Measurements from ENCODE around the gene CORO6. TPM values are rescaled to one million over a fixed set of nuclear protein-coding genes. Genes with fewer than 3 reads are reported as not detected.

Gene CORO6
- total and polyA plus RNA-seq, 10 of the 15 experiments (the other 5 are each of a cell fraction or from before 2014, with no cell fraction given), result 0.26 to 5.0 (median 1.7) TPM; not detected in 1

DNA sequence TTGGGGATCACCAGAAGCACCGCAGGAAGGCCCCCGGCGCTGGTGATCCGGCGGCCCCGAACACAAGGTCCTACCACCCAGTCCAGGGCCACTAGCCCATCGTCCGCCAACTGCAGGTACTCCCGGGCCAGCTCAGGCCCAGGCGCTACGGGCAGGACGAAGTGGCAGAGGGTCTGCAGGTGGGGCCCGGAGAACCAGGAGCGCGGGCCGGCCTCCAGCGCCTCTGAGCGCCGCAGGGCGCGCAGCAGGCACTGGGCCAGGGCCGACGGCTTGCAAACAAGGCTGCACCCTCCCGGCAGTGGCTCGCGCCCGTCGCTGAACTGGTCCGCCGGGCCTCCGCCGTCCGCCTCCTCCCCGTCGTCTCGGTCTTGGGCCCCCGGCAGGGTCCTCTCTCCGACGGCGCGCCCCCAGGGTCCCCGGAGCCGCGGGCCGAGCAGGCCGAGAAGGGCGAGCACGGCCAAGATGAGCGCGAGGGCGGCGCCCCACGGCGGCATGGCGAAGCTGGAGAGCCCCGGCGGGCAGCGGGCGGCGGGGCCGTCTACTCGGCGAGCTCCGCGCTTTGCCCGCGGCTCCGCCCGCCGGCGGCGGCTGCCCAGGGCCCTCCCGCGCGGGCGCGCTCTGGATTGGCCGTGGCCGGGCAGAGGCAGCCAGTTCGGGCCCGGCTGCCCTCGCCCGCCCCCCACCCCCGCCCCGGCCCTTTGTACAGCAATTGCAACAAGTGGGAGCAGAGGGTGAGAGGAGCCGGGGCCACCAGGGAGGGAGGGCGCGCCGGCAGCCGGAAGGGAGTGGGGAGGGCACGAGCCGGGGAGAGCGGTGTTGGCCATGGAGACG, 56.0 kb downstream of the CORO6 start, which contains the start of gene ABHD15 (continued):
- TF ChIP-seq SMARCA5 (IDR thresholded peaks at IDR 0.05), result peak; percentile 25; the same call in 1 of the 2 replicates
- TF ChIP-seq ZBED1 (IDR thresholded peaks at IDR 0.05; ENCODE audit: borderline replicate concordance), result no peak
- TF ChIP-seq, protein P1, sequence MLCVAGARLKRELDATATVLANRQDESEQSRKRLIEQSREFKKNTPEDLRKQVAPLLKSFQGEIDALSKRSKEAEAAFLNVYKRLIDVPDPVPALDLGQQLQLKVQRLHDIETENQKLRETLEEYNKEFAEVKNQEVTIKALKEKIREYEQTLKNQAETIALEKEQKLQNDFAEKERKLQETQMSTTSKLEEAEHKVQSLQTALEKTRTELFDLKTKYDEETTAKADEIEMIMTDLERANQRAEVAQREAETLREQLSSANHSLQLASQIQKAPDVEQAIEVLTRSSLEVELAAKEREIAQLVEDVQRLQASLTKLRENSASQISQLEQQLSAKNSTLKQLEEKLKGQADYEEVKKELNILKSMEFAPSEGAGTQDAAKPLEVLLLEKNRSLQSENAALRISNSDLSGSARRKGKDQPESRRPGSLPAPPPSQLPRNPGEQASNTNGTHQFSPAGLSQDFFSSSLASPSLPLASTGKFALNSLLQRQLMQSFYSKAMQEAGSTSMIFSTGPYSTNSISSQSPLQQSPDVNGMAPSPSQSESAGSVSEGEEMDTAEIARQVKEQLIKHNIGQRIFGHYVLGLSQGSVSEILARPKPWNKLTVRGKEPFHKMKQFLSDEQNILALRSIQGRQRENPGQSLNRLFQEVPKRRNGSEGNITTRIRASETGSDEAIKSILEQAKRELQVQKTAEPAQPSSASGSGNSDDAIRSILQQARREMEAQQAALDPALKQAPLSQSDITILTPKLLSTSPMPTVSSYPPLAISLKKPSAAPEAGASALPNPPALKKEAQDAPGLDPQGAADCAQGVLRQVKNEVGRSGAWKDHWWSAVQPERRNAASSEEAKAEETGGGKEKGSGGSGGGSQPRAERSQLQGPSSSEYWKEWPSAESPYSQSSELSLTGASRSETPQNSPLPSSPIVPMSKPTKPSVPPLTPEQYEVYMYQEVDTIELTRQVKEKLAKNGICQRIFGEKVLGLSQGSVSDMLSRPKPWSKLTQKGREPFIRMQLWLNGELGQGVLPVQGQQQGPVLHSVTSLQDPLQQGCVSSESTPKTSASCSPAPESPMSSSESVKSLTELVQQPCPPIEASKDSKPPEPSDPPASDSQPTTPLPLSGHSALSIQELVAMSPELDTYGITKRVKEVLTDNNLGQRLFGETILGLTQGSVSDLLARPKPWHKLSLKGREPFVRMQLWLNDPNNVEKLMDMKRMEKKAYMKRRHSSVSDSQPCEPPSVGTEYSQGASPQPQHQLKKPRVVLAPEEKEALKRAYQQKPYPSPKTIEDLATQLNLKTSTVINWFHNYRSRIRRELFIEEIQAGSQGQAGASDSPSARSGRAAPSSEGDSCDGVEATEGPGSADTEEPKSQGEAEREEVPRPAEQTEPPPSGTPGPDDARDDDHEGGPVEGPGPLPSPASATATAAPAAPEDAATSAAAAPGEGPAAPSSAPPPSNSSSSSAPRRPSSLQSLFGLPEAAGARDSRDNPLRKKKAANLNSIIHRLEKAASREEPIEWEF (IDR thresholded peaks at IDR 0.05; ENCODE audit: insufficient replicate concordance, low read depth, low read length), result no peak
- TF ChIP-seq, protein P2, sequence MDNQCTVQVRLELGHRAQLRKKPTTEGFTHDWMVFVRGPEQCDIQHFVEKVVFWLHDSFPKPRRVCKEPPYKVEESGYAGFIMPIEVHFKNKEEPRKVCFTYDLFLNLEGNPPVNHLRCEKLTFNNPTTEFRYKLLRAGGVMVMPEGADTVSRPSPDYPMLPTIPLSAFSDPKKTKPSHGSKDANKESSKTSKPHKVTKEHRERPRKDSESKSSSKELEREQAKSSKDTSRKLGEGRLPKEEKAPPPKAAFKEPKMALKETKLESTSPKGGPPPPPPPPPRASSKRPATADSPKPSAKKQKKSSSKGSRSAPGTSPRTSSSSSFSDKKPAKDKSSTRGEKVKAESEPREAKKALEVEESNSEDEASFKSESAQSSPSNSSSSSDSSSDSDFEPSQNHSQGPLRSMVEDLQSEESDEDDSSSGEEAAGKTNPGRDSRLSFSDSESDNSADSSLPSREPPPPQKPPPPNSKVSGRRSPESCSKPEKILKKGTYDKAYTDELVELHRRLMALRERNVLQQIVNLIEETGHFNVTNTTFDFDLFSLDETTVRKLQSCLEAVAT (IDR thresholded peaks at IDR 0.05), result no peak
- TF ChIP-seq HCFC1 (IDR thresholded peaks at IDR 0.05; ENCODE audit: low read length), result no peak
- no peak for TF ChIP-seq ESRRA (IDR thresholded peaks at IDR 0.05; ENCODE audit: low read length)
- no peak for TF ChIP-seq JUNB (IDR thresholded peaks at IDR 0.05)
- TF ChIP-seq POLR2AphosphoS2 (IDR thresholded peaks at IDR 0.05; ENCODE audit: low read depth, low read length), result no peak
- no peak for TF ChIP-seq KDM1A (IDR thresholded peaks at IDR 0.05; ENCODE audit: borderline replicate concordance)
- TF ChIP-seq CHD2 (IDR thresholded peaks at IDR 0.05; ENCODE audit: borderline replicate concordance, low read depth, low read length), result no peak
- no peak for TF ChIP-seq POLR2AphosphoS5 (IDR thresholded peaks at IDR 0.05; ENCODE audit: low read length)
- no peak for TF ChIP-seq SPI1 (IDR thresholded peaks at IDR 0.05; ENCODE audit: borderline replicate concordance, insufficient read depth, low read depth, low read length)
- no peak for TF ChIP-seq BCL11A (IDR thresholded peaks at IDR 0.05; ENCODE audit: low read depth, low read length)
- TF ChIP-seq MEF2A (IDR thresholded peaks at IDR 0.05; ENCODE audit: insufficient read depth, low read depth, low read length), result no peak
- TF ChIP-seq SREBF2 (IDR thresholded peaks at IDR 0.05; ENCODE audit: low read length), result no peak
- no peak for TF ChIP-seq CREB1 (IDR thresholded peaks at IDR 0.05; ENCODE audit: low read depth)
- TF ChIP-seq NR2C2 (IDR thresholded peaks at IDR 0.05; ENCODE audit: borderline replicate concordance, control insufficient read depth, insufficient read length, low read depth), result no peak
- TF ChIP-seq, protein P3, sequence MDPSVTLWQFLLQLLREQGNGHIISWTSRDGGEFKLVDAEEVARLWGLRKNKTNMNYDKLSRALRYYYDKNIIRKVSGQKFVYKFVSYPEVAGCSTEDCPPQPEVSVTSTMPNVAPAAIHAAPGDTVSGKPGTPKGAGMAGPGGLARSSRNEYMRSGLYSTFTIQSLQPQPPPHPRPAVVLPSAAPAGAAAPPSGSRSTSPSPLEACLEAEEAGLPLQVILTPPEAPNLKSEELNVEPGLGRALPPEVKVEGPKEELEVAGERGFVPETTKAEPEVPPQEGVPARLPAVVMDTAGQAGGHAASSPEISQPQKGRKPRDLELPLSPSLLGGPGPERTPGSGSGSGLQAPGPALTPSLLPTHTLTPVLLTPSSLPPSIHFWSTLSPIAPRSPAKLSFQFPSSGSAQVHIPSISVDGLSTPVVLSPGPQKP (IDR thresholded peaks at IDR 0.05; ENCODE audit: low read depth, low read length), result no peak
- TF ChIP-seq, protein P4, sequence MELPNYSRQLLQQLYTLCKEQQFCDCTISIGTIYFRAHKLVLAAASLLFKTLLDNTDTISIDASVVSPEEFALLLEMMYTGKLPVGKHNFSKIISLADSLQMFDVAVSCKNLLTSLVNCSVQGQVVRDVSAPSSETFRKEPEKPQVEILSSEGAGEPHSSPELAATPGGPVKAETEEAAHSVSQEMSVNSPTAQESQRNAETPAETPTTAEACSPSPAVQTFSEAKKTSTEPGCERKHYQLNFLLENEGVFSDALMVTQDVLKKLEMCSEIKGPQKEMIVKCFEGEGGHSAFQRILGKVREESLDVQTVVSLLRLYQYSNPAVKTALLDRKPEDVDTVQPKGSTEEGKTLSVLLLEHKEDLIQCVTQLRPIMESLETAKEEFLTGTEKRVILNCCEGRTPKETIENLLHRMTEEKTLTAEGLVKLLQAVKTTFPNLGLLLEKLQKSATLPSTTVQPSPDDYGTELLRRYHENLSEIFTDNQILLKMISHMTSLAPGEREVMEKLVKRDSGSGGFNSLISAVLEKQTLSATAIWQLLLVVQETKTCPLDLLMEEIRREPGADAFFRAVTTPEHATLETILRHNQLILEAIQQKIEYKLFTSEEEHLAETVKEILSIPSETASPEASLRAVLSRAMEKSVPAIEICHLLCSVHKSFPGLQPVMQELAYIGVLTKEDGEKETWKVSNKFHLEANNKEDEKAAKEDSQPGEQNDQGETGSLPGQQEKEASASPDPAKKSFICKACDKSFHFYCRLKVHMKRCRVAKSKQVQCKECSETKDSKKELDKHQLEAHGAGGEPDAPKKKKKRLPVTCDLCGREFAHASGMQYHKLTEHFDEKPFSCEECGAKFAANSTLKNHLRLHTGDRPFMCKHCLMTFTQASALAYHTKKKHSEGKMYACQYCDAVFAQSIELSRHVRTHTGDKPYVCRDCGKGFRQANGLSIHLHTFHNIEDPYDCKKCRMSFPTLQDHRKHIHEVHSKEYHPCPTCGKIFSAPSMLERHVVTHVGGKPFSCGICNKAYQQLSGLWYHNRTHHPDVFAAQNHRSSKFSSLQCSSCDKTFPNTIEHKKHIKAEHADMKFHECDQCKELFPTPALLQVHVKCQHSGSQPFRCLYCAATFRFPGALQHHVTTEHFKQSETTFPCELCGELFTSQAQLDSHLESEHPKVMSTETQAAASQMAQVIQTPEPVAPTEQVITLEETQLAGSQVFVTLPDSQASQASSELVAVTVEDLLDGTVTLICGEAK (IDR thresholded peaks at IDR 0.05; ENCODE audit: borderline replicate concordance), result no peak
